Heart right ventricle (tissue), 16 donors: ENCODE data around the gene AGAP1. TPM values are rescaled to one million over a fixed set of nuclear protein-coding genes. Genes with fewer than 3 reads are reported as not detected.

ENCODE experiments used
- ATAC-seq, 8 donors: fragments of 200-7000 bp; cut with Tn5 transposase; one replicate each; pipeline ENCODE4 v1.9.1; 2020; ENCODE audit warnings: mild to moderate bottlenecking in 8 of 8, moderate library complexity in 8 of 8, moderate number of reproducible peaks in 1 of 8
- DNase-seq, 2 donors: peaks; one replicate each; pipeline ENCODE4 v3.0.0-alpha.2; 2020
- H3K27ac ChIP-seq, 10 donors: fragments of 200-600 bp; sonication (generic) in 2 of 10; one replicate each; pipeline versions ENCODE4 v1.5.0 to v1.8.0; 2020 to 2022; ENCODE audit warnings: mild to moderate bottlenecking in 3 of 10
- H3K27me3 ChIP-seq, 7 donors: fragments of 200-600 bp; one replicate each; pipeline ENCODE4 v1.8.0; 2021 to 2022; ENCODE audit warnings: mild to moderate bottlenecking in 2 of 7
- H3K36me3 ChIP-seq, 9 donors: fragments of 200-600 bp; sonication (generic) in 1 of 9; one replicate each; pipeline versions ENCODE4 v1.5.0 to v1.8.0; 2020 to 2022; ENCODE audit warnings: mild to moderate bottlenecking in 2 of 9
- H3K4me1 ChIP-seq, 9 donors: fragments of 200-600 bp; sonication (generic) in 1 of 9; one replicate each; pipeline versions ENCODE4 v1.5.0 to v1.8.0; 2020 to 2022; ENCODE audit warnings: mild to moderate bottlenecking in 4 of 9
- H3K4me3 ChIP-seq, 10 donors: fragments of 200-600 bp; sonication (generic) in 2 of 10; one replicate each; pipeline versions ENCODE4 v1.5.0 to v1.8.0; 2020 to 2022; ENCODE audit warnings: mild to moderate bottlenecking in 7 of 10, moderate library complexity in 2 of 10
- H3K9me3 ChIP-seq, 11 donors: fragments of 200-600 bp in 10 of 11; sonication (generic) in 2 of 11; one replicate each; pipeline versions ENCODE4 v1.5.0 to v1.8.0; 2013 to 2022; ENCODE audit warnings: mild to moderate bottlenecking in 2 of 11, control low read depth in 1 of 11, moderate library complexity in 1 of 11
- CTCF ChIP-seq, 9 donors: fragments of 200-600 bp; sonication (generic) in 2 of 9; IDR thresholded peaks; one replicate each; pipeline versions ENCODE4 v1.5.0 to v1.8.0; 2021 to 2022; ENCODE audit warnings: antibody characterized with exemption in 9 of 9, mild to moderate bottlenecking in 5 of 9, moderate library complexity in 1 of 9
- WGBS, 2 donors: extraction: QIAGEN DNeasy Blood & Tissue Kit; methylation state at CpG; one replicate each; pipeline ENCODE4 v1.1.7; 2013; ENCODE audit warnings: inconsistent platforms in 1 of 2; 5-methylcytosine and 5-hydroxymethylcytosine counted together
- intact Hi-C, 10 donors: fragments of 100-400 bp; cut with DNase I; formaldehyde crosslinking; loops; one replicate each; pipeline versions ENCODE4 v1.11.1 to v1.14.2; 2022
- polyA plus RNA-seq, 2 donors: library from polyadenylated mRNA; stranded (reverse); fragments of 200-250 nt; gene quantifications; one replicate each; pipeline ENCODE4 v1.2.3, GENCODE V29; 2013
- total RNA-seq, 10 donors: library from RNA; stranded (reverse); fragmentation: NEBNext Ultra II Directional in 3 of 10; extraction: Animal tissue kit (Norgen Biotek cat#: 25700) in 3 of 10; gene quantifications; one replicate each; pipeline versions ENCODE4 v1.2.1 to v1.2.4, GENCODE V29; 2021 to 2023
- donor health status: Arrhythmogenic right ventricular cardiomyopathy.
- donor health status: ischemic (EF 13 %, LVEDD 7.1; RV severe dilation, severe dysfunction).
- donor health status: healthy with polysubstance abuse.
- donor health status: DM: no; HTN: yes; CAD: no.
- donor health status: DM: no; HTN: no; CAD: no.
- donor health status: ischemic (EF 25% LVEDD 6.9; RV normal size, moderate dysfunction).
- donor health status: ischemic (EF 25% LVEDD 5.7; RV mildly dilated, moderate dysfunction).
- donor health status: healthy.
- donor health status: DM: yes; HTN: yes; CAD: no.
- donor health status: Ischemic cardiomyopathy.
- donor health status: ischemic (EF 35%, LVEDD 5.7; RV mildly dilated, moderate dysfunction).
- donor health status: nonischemic (EF 11% LVEDD 7.7; RV severe dilation, severe dysfunction).
- donor health status: DM: yes; HTN: yes; CAD: no.
- donor health status: PGD.
- donor health status: ischemic (EF 29% LVEDD 5.4; RV normal size, mild dysfunction).
- donor health status: nonischemic (EF 23%, LVEDD 6.1; RV moderate dilation, normal function).

Gene AGAP1
- total and polyA plus RNA-seq, 12 donors, result 3.5 to 29.2 (median 19.4) TPM

- H3K9me3 ChIP-seq, result no peaks in the 10 kb centered on the region
- no peaks in the 10 kb centered on the region for H3K4me1 ChIP-seq
- no peaks in the 10 kb centered on the region for H3K36me3 ChIP-seq
- H3K27ac ChIP-seq, result no peak overlapping the region
- intact Hi-C loops, result no loop called here
- H3K27me3 ChIP-seq, result no peaks in the 10 kb centered on the region
- ATAC-seq (no peak), DNase-seq (no peak)
- no peak overlapping the region for H3K4me3 ChIP-seq
- no peak for TF ChIP-seq CTCF (IDR thresholded peaks at IDR 0.05)
- WGBS, 2 donors, result 82 to 83% methylated on average over 8 of the region's 8 CpGs
Measured at GRCh38 chr2:236073867-236074655, 580.2 kb downstream of the AGAP1 start.

GRCh38 chr2:236075802-236076201 is 582.0 kb downstream of the AGAP1 start:
- Histone ChIP-seq H3K4me1 (no peaks in the 10 kb centered on the region), H3K4me3 (no peak overlapping the region), H3K27ac (no peak overlapping the region), H3K27me3 (no peaks in the 10 kb centered on the region), H3K36me3 (no peaks in the 10 kb centered on the region), H3K9me3 (peaks cover 0 to 5% (median 0%) of the 10 kb centered on the region in 11 donors)
- intact Hi-C loops, result no loop called here
- TF ChIP-seq CTCF (IDR thresholded peaks at IDR 0.05), result no peak
- DNase-seq (no peak), ATAC-seq (no peak)
- WGBS, 2 donors, result 95 to 96% methylated on average over 11 of the region's 11 CpGs

- Histone ChIP-seq H3K27ac (no peak overlapping the region), H3K36me3 (no peaks in the 10 kb centered on the region), H3K9me3 (peaks cover 0 to 5% (median 0%) of the 10 kb centered on the region in 11 donors), H3K27me3 (no peaks in the 10 kb centered on the region), H3K4me1 (no peaks in the 10 kb centered on the region), H3K4me3 (no peak overlapping the region)
- DNase-seq, result no peak
- no peak for TF ChIP-seq CTCF (IDR thresholded peaks at IDR 0.05)
- intact Hi-C loops, result no loop called here
- peak in 1 of 8 donors; percentile 10 for ATAC-seq
- 90 to 92% methylated on average over 14 of the region's 14 CpGs for WGBS, 2 donors
Measured at GRCh38 chr2:236078297-236079255, 584.7 kb downstream of the AGAP1 start.

- peaks cover 0 to 5% (median 0%) of the 10 kb centered on the region in 11 donors for H3K9me3 ChIP-seq
- H3K4me3 ChIP-seq, result no peak overlapping the region
- H3K36me3 ChIP-seq, result no peaks in the 10 kb centered on the region
- H3K27me3 ChIP-seq, result no peaks in the 10 kb centered on the region
- ATAC-seq (no peak), DNase-seq (no peak)
- peaks cover 0 to 2% (median 0%) of the 10 kb centered on the region in 9 donors for H3K4me1 ChIP-seq
- 98 to 99% methylated on average over 3 of the region's 3 CpGs for WGBS, 2 donors
- no peak overlapping the region for H3K27ac ChIP-seq
- intact Hi-C loops, result no loop called here
- no peak for TF ChIP-seq CTCF (IDR thresholded peaks at IDR 0.05)
Measured at GRCh38 chr2:236080412-236080811, 586.6 kb downstream of the AGAP1 start.
